CD4-positive, alpha-beta T cell treated with Interleukin-17A for 4 hours (primary cell): ENCODE measurements around the gene ADCY2.

Experiments
- DNase-seq: peaks from one replicate; pipeline ENCODE4 v3.0.0-alpha.2; 2020; ENCODE audit warnings: mixed read lengths

ADCY2 gene

GRCh38 chr5:7877851-7878250 is 481.9 kb downstream of the ADCY2 start:
- DNase-seq, result no peak

GRCh38 chr5:7878381-7878873 is 482.5 kb downstream of the ADCY2 start:
- no peak for DNase-seq
